Measurements from ENCODE around the gene RAB3IL1.

DNA sequence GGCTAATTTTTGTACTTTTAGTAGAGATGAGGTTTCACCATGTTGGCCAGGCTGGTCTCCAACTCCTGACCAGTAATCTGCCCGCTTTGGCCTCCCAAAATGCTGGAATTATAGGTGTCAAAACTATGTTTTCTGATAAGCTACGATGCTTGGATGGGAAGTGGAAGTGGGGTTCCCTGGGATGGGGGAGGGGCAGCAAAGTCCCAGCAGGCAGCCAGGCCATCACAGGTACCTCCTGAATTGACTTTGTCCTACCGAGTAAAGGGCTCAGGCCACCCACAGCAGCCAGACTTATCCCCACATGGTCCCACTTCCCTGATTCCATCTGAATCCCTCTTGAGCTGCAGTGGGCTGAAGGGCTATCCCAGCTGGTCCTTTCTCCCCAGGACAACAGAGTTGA lies 43.2 kb upstream of the RAB3IL1 start:
- TF ChIP-seq POLR2A (IDR thresholded peaks at IDR 0.05; ENCODE audit: borderline replicate concordance, extremely low read depth, insufficient read depth, insufficient read length) (no peak), EZH2 (IDR thresholded peaks at IDR 0.05) (no peak), MAX (IDR thresholded peaks at IDR 0.05) (no peak), YY1 (IDR thresholded peaks at IDR 0.05; ENCODE audit: extremely low read depth, insufficient replicate concordance, low read depth, low read length) (no peak), SP1 (IDR thresholded peaks at IDR 0.05; ENCODE audit: low read depth) (no peak), POLR2AphosphoS5 (IDR thresholded peaks at IDR 0.05; ENCODE audit: low read depth, low read length) (no peak)
- TF ChIP-seq, protein P1, sequence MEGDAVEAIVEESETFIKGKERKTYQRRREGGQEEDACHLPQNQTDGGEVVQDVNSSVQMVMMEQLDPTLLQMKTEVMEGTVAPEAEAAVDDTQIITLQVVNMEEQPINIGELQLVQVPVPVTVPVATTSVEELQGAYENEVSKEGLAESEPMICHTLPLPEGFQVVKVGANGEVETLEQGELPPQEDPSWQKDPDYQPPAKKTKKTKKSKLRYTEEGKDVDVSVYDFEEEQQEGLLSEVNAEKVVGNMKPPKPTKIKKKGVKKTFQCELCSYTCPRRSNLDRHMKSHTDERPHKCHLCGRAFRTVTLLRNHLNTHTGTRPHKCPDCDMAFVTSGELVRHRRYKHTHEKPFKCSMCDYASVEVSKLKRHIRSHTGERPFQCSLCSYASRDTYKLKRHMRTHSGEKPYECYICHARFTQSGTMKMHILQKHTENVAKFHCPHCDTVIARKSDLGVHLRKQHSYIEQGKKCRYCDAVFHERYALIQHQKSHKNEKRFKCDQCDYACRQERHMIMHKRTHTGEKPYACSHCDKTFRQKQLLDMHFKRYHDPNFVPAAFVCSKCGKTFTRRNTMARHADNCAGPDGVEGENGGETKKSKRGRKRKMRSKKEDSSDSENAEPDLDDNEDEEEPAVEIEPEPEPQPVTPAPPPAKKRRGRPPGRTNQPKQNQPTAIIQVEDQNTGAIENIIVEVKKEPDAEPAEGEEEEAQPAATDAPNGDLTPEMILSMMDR (IDR thresholded peaks at IDR 0.05 in 2 of 3, conservative IDR thresholded peaks at IDR 0.05 in 1 of 3; ENCODE audit: borderline replicate concordance in 1 of 3, insufficient read depth in 1 of 3, low read depth in 2 of 3, low read length in 2 of 3) = no peak

All from HCT116 (cell line).